HG03571 (cell line): ENCODE data around the gene ADARB2.

Experiments
- ATAC-seq: cut with Tn5 transposase; IDR thresholded peaks from one replicate; pipeline ENCODE4 v1.9.1; 2021; ENCODE audit not compliant: unreplicated experiment

Gene ADARB2

GRCh38 chr10:1664333-1664964, 72.9 kb downstream of the ADARB2 start:
- no peak for ATAC-seq

GRCh38 chr10:1663226-1663625, 74.1 kb downstream of the ADARB2 start:
- ATAC-seq: no peak

DNA sequence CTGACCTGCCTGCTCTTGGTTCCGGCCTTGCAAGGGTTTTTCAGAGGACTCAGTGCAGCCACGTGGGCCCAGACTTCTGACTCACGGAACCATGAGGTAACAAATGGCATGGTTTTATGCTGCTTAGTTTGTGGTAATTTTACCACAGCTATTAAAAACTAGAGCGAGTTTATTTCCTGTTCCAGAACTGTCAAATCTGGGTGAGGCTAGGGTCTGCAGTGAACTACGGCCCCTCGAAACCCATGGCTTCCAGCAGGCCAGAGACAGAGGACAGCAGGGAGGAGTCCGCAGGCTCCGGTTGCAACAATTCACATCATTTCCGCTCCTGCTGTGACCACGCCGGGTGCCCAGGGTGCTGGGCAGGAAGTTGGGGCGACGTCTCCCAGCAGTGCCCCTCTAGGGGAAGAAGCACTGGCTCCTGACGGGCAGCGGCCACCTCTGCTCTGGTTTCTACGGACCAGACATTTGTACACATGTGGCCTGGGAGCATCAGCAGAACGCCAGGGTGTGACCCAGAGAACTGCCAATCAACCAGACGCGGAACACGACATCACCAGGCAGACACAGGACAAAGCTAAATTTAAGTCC, 74.8 kb downstream of the ADARB2 start:
- peak; percentile 30 for ATAC-seq

DNA sequence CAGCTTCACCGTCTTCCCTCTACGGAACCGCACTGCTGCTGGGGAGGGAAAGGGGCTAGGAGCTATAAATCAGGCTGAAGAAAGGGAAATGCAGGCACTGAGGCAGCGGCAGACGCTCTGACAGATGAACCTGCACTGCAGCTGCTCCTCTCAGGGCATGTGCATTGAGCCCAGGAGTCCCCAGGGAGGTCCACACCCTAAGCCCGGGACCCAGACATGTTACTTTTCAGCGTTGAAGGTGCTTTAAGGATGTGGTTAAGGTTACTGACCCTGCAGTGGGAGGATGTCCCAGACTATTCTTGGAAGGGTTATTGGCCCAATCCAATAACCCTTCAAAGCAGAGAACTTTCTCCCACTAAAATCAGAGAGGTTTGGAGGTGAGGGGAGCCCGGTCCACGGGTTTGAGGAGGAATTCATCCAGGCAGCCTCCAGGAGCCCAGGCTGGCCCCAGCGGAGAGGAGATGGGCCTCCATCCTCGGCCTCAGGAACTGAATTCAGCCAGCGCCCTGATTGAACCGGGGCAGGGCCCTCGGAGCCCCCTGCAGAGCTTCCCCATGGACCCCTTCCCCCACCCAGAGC, 75.4 kb downstream of the ADARB2 start:
- ATAC-seq: peak; percentile 70

- peak; percentile 4 for ATAC-seq
Measured at GRCh38 chr10:1661416-1661815, 75.9 kb downstream of the ADARB2 start.

GRCh38 chr10:1660815-1661214, 76.5 kb downstream of the ADARB2 start:
- ATAC-seq: no peak

DNA sequence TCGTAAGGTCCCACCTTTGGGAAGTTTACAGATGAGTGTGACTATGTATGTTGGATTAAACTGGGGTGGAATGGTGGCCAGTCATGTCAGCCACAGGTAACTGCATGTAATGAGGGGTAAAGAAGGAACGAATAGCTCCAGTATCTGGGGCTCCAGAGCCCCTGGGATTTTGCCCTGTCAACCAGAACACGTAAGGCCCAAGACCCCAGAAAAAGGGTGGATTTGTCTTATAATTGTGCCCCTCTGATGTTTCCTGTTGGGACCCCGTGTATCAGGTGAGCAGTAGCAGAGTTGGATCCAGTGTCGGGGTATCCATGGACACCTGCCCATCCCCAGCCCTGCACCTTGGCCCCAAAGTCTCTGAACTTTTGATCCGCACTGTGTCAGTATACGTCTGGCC, 76.9 kb downstream of the ADARB2 start:
- ATAC-seq: no peak

- ATAC-seq: no peak
Measured at GRCh38 chr10:1659221-1659791, 78.0 kb downstream of the ADARB2 start.

DNA sequence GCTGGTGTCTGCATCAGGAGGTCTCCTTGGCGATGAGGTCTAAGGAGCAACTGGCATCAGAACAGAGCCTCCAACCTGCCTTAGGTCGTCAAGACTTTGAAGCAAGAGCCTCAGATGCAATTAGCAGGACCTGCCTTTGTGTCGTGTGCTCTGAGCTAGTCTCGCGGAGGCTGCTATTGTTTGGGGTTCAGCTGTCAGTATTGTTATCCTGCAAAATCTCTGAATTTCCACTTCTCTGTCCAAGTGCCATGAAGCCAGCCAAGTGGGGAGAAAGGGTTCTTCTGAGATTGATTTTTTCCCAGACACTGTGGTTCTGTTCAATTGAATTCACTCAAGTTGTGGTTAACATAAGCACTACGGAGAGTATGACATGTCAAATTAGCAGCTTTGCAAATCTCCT, 78.7 kb downstream of the ADARB2 start:
- ATAC-seq: no peak

DNA sequence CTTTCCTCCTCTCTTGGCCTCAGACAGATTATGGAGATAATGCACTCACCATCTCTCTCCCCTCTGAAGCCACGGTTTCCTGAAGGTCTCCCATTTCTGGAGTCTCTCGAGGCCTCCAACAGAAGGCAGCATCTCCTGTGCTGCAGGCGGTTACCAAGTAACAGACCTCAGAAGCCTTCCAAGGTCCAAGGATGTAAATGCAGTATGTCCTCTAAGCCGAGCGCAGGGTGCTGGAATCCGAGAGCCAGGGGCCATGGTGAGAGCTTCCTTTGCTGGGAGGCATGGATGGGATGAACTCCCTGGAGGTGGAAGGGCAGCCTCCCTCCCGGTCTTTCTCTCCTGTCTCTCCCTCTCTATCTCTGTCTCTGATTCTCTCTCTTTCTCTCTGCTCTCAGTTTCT, 79.8 kb downstream of the ADARB2 start:
- no peak for ATAC-seq

DNA sequence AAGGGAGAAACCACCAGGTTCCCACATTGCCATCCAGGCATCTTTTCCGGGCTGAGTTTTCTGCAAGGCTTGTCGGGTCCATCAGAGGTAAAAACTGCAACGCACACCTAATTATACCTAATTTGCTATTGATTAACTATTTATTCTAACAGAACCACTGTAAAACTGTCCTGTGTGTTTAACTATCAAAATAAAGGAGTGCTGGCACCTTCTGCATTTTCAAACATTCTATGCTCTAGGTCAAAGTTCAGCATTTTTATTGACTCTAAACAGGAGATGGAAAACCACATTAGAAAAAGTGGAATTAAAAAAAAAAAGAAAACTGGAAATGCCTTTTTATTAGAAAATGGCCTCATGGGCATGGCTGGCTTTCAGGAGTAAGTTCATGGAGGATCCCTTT, 82.0 kb downstream of the ADARB2 start:
- no peak for ATAC-seq

DNA sequence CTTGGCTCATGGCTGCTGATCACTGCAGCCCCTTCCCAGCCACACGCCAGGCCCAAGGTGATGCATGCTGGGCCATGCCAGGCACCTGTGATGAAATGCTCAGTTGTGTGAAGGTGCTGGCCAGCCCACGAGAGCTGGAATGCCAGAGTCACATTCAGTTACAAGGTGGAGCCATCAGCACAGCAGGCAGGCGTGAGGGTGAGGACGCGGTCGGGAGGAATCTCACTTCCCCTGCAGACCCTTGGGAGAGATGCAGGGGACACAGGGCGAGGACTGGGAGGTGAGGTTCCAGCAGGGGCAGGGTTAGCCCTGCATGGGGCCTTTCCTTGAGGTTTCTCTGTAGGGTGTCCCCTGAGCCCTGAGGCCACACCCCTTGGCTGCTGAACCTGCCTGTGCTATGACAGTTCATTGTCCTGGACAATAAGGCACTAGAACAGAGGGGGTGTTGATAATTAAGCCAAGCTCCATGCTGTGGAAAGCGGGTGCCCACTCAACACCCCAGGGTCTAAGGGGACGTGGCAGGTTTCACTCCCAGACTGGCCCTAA, 82.4 kb downstream of the ADARB2 start:
- ATAC-seq: no peak

- ATAC-seq: no peak
Measured at GRCh38 chr10:1654247-1654646, 83.1 kb downstream of the ADARB2 start.

- no peak for ATAC-seq
Measured at GRCh38 chr10:1653321-1653720, 84.0 kb downstream of the ADARB2 start.

- no peak for ATAC-seq
Measured at GRCh38 chr10:1652151-1652550, 85.2 kb downstream of the ADARB2 start.

- ATAC-seq: no peak
Measured at GRCh38 chr10:1651270-1651966, 85.9 kb downstream of the ADARB2 start.

GRCh38 chr10:1650542-1651269, 86.6 kb downstream of the ADARB2 start:
- ATAC-seq: no peak

DNA sequence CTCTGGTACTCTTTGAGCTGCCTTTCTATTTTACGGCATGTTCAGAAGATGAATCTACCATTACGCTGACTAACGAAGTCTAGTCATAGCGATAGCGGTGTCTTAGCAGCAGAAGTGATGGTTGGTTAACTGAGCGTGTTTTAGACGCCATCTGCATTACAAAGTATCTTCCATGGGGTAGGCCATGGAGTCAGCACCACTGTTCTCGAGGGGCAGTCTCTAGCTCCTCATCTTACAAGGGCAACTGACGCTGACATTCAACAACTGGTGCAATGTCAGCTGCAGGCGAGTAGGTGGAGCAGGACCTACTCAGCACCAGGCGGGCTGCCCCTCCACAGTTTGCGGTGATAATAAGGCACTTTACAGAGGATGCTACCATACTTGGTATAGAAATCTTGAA, 88.7 kb downstream of the ADARB2 start:
- ATAC-seq: peak; percentile 78

- ATAC-seq: no peak
Measured at GRCh38 chr10:1646332-1646731, 91.0 kb downstream of the ADARB2 start.

DNA sequence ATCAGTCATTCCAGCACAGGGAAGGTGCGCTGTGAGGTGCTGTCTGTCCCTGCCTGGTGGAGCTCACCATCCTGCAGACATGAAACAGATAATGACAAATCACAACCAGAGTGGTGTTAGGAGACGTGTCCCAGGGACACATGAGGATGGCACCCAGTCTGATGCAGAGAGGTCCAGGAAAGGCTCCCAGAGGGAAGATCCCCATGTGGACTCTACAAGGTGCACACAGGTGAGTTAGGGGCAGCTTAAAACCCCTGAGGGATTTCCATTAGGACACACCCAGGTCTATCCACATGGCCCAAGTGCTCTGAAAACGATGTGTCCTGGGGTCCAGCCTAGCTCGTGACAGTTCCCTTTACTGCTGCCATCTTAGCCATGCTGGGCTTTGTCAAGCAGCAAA, 91.4 kb downstream of the ADARB2 start:
- no peak for ATAC-seq

- no peak for ATAC-seq
Measured at GRCh38 chr10:1644191-1644711, 93.1 kb downstream of the ADARB2 start.
